GM12878 (cell line): ENCODE results near the gene BEX3. TPM values are rescaled to one million over a fixed set of nuclear protein-coding genes. Genes with fewer than 3 reads are reported as not detected.

Source experiments
- ATAC-seq: fragments of 200-7000 bp; cut with Tn5 transposase; 3 replicates; pipeline ENCODE4 v1.9.1; 2020; ENCODE audit warnings: mild to moderate bottlenecking, moderate library complexity
- BruUV-seq: library from RNA; stranded (reverse); fragments of 400-500 nt; replicated peaks from 2 replicates; lab custom pipeline; 2021; lab: Mats Ljungman, UMichigan
- CTCF ChIA-PET: fragments of 300-600 bp; sonication (Branson Sonifier 250); formaldehyde crosslinking; extraction: SDS; loops from one replicate; lab custom pipeline; 2021; ENCODE audit warnings: inconsistent platforms; lab: Yijun Ruan, JAX
- POLR2A ChIA-PET: fragments of 350-600 bp; formaldehyde crosslinking; extraction: SDS; loops from one replicate; lab custom pipeline; 2021; ENCODE audit warnings: inconsistent platforms; lab: Charles Lee
- RAD21 ChIA-PET: fragments of 300-600 bp; sonication (Branson Sonifier 250); formaldehyde crosslinking; loops from one replicate; lab custom pipeline; 2023; ENCODE audit warnings: antibody characterized with exemption; ENCODE audit not compliant: unreplicated experiment; lab: Charles Lee
- SMC1A ChIA-PET: fragments of 300-600 bp; sonication (Branson Sonifier 250); formaldehyde crosslinking; loops from one replicate; lab custom pipeline; 2023; ENCODE audit not compliant: unreplicated experiment, uncharacterized antibody; lab: Charles Lee
- DNase-seq: peaks from one replicate; pipeline ENCODE4 v3.0.0-alpha.2; 2011; ENCODE audit warnings: low read depth, low spot score
- FAIRE-seq: peaks from 3 replicates; lab custom pipeline; 2011; peaks lifted over from hg19 to GRCh38; lab: Jason Lieb, UNC
- H2AFZ ChIP-seq: 2 replicates; pipeline ENCODE4 v1.6.0; 2011; ENCODE audit warnings: low read depth, low read length, control low read depth; ENCODE audit not compliant: control insufficient read depth
- H3K27ac ChIP-seq: 2 replicates; pipeline ENCODE4 v1.5.1; 2011; ENCODE audit warnings: control low read depth; ENCODE audit not compliant: control insufficient read depth, insufficient read depth
- H3K27me3 ChIP-seq, 2 experiments: replicated peaks in 1 of 2; 2 replicates each; pipeline versions ENCODE4 v1.6.0 to v1.6.1; 2011; ENCODE audit warnings: low read length in 1 of 2; ENCODE audit not compliant: control insufficient read depth in 2 of 2, insufficient read depth in 2 of 2
- H3K36me3 ChIP-seq, 2 experiments: 2 replicates each; pipeline ENCODE4 v1.5.1; 2011; ENCODE audit warnings: low read length in 1 of 2; ENCODE audit not compliant: control insufficient read depth in 2 of 2, insufficient read depth in 2 of 2
- H3K4me1 ChIP-seq: 2 replicates; pipeline ENCODE4 v1.6.1; 2011; ENCODE audit warnings: mild to moderate bottlenecking, low read length, moderate library complexity, mixed read lengths; ENCODE audit not compliant: control insufficient read depth, insufficient read depth
- H3K4me2 ChIP-seq: 2 replicates; pipeline ENCODE4 v1.6.0; 2011; ENCODE audit warnings: control low read depth; ENCODE audit not compliant: control insufficient read depth, insufficient read depth
- H3K4me3 ChIP-seq: fragments of 200-600 bp; sonication (generic); 2 replicates; pipeline ENCODE4 v1.5.1; 2016
- H3K79me2 ChIP-seq: 2 replicates; pipeline ENCODE4 v1.6.0; 2011; ENCODE audit warnings: low read length; ENCODE audit not compliant: control insufficient read depth, insufficient read depth
- H3K9ac ChIP-seq: 2 replicates; pipeline ENCODE4 v1.8.0; 2011; ENCODE audit warnings: low read length, control low read depth, mixed read lengths; ENCODE audit not compliant: control insufficient read depth, insufficient read depth
- H3K9me3 ChIP-seq: replicated peaks from 3 replicates; pipeline ENCODE4 v1.5.1; 2011; ENCODE audit warnings: mild to moderate bottlenecking, low read length; ENCODE audit not compliant: control insufficient read depth, insufficient read depth
- H4K20me1 ChIP-seq: 2 replicates; pipeline ENCODE4 v1.6.0; 2011; ENCODE audit not compliant: control insufficient read depth, insufficient read depth
- E2F4 ChIP-seq: IDR thresholded peaks from 2 replicates; pipeline ENCODE4 v1.6.1; 2012; ENCODE audit warnings: low read depth, low read length, improper control_type of control experiment
- EZH2 ChIP-seq: IDR thresholded peaks from 2 replicates; pipeline ENCODE4 v1.6.1; 2012; ENCODE audit warnings: low read depth, mild to moderate bottlenecking, control low read depth, inconsistent platforms, low read length, borderline replicate concordance; ENCODE audit not compliant: control insufficient read depth
- FOXM1 ChIP-seq: IDR thresholded peaks from 2 replicates; pipeline ENCODE4 v1.6.1; 2012; ENCODE audit warnings: low read depth, mild to moderate bottlenecking, inconsistent platforms, low read length, moderate library complexity
- HCFC1 ChIP-seq: fragments of 150-350 bp; IDR thresholded peaks from 2 replicates; pipeline ENCODE4 v1.6.1; 2014; ENCODE audit warnings: low read length
- IRF5 ChIP-seq: fragments of 450-650 bp; IDR thresholded peaks from 2 replicates; pipeline ENCODE4 v1.6.1; 2017; ENCODE audit warnings: borderline replicate concordance
- NFYA ChIP-seq: IDR thresholded peaks from 2 replicates; pipeline ENCODE4 v1.6.1; 2011; ENCODE audit warnings: low read depth, mild to moderate bottlenecking, low read length, improper control_type of control experiment, borderline replicate concordance
- RBBP5 ChIP-seq: fragments of 200-600 bp; sonication (generic); conservative IDR thresholded peaks from 2 replicates; pipeline ENCODE4 v1.6.1; 2016
- REST ChIP-seq: IDR thresholded peaks from 2 replicates; pipeline ENCODE4 v1.6.1; 2012; ENCODE audit warnings: mild to moderate bottlenecking, low read depth, low read length
- TCF7 ChIP-seq: IDR thresholded peaks from 2 replicates; pipeline ENCODE4 v1.6.1; 2014; ENCODE audit warnings: antibody characterized with exemption, borderline replicate concordance
- ZBED1 ChIP-seq: IDR thresholded peaks from 2 replicates; pipeline ENCODE4 v1.6.1; 2016; ENCODE audit warnings: borderline replicate concordance
- whole genome bisulfite sequencing: methylation state at CpG from one replicate; pipeline ENCODE4 v1.1.6; 2016; ENCODE audit warnings: low lambda C conversion rate; ENCODE audit not compliant: insufficient replicate concordance, insufficient coverage; ENCODE audit errors: missing lambda C conversion rate; 5-methylcytosine and 5-hydroxymethylcytosine counted together
- in situ Hi-C: fragments of 300-500 bp; cut with MboI; formaldehyde crosslinking; loops from 9 replicates; pipeline ENCODE4 v1.14.3; 2018; ENCODE audit warnings: mixed read lengths
- intact Hi-C: fragments of 100-400 bp; cut with micrococcal nuclease; formaldehyde crosslinking; loops from one replicate; pipeline ENCODE4 v1.14.2; 2022; ENCODE audit not compliant: unreplicated experiment
- polyA plus RNA-seq, 11 experiments: library from polyadenylated mRNA; depleted of rRNA in 4 of 11; unstranded in 6 of 11; stranded (reverse) in 5 of 11; fragments of >200 nt; fragmentation: Nextera tagmentation in 4 of 11; fragmentation: Illumina TruSeq in 1 of 11; extraction: Ambion mirVana in 4 of 11; extraction: Trizol in 1 of 11; gene quantifications; 1 replicate in 1 of 11; 2 replicates in 10 of 11; pipeline versions ENCODE4 v1.2.1 to v1.2.3, GENCODE V29; 2011 to 2016; ENCODE audit warnings: inconsistent platforms in 2 of 11, missing spikeins in 2 of 11, low read depth in 1 of 11
- total RNA-seq, 4 experiments: library from RNA; depleted of rRNA in 3 of 4; stranded (reverse); fragments of >200 nt in 3 of 4; fragmentation: Illumina TruSeq in 1 of 4; extraction: Trizol in 1 of 4; gene quantifications; 2 replicates each; pipeline versions ENCODE4 v1.2.1 to v1.2.3, GENCODE V29; 2013 to 2021

BEX3 gene
- total and polyA plus RNA-seq, 10 of the 15 experiments (the other 5 are each of a cell fraction or from before 2014, with no cell fraction given), result 1.3 to 1.5 TPM; not detected in 8

- TF ChIP-seq EZH2, result no peak
- no peak for TF ChIP-seq RBBP5
- TF ChIP-seq, all 136 proteins: peak for 0
These were observed 14.5 kb upstream of the BEX3 start (continued) for GRCh38 chrX:103361798-103362197.

GRCh38 chrX:103362474-103362873 is 13.9 kb upstream of the BEX3 start:
- no peak for FAIRE-seq

More at GRCh38 chrX:103362474-103362873, 13.9 kb upstream of the BEX3 start:
- no peak overlapping the region for H2AFZ ChIP-seq
- no peaks in the 10 kb centered on the region for H3K27me3 ChIP-seq
- no peaks in the 10 kb centered on the region for H3K36me3 ChIP-seq
- 6% methylated on average over 1 of the region's 1 CpG for WGBS
- no peak for DNase-seq
- ChIA-PET RAD21 (no interaction called here), POLR2A (no interaction called here), SMC1A (no interaction called here), CTCF (interaction anchor here (1.0 to 1.5 kb wide), 2 partner anchors 9 to 151 kb away, joined by 3 to 5 read pairs; no protein-coding TSS in a partner anchor)
- in situ Hi-C loops (no loop called here), intact Hi-C loops (no loop called here)
- no peaks in the 10 kb centered on the region for H3K9me3 ChIP-seq
- no peaks in the 10 kb centered on the region for H3K79me2 ChIP-seq
- ATAC-seq, result no peak
- H3K4me1 ChIP-seq, result no peaks in the 10 kb centered on the region
- H3K4me2 ChIP-seq, result no peak overlapping the region
- BruUV-seq, result no TSS peak
- H3K9ac ChIP-seq, result no peak overlapping the region
- H3K4me3 ChIP-seq, result no peak overlapping the region
- no peak overlapping the region for H3K27ac ChIP-seq
- H4K20me1 ChIP-seq, result no peaks in the 10 kb centered on the region
- TF ChIP-seq HCFC1 (no peak), TCF7 (no peak), ZBED1 (no peak), REST (no peak), IRF5 (no peak), NFYA (no peak), E2F4 (no peak), FOXM1 (no peak)
- TF ChIP-seq, all 136 proteins: peak for 0
